ENCODE measurements around the gene PRKCQ.
A peak's percentile ranks its signal among the peaks of the same experiment; 100 is the strongest.
"Not testable (repeated sequence)": the region's sequence is repeated elsewhere in the genome, so short reads cannot be mapped to it uniquely, and the experiment has no call there.

Gene PRKCQ

DNA sequence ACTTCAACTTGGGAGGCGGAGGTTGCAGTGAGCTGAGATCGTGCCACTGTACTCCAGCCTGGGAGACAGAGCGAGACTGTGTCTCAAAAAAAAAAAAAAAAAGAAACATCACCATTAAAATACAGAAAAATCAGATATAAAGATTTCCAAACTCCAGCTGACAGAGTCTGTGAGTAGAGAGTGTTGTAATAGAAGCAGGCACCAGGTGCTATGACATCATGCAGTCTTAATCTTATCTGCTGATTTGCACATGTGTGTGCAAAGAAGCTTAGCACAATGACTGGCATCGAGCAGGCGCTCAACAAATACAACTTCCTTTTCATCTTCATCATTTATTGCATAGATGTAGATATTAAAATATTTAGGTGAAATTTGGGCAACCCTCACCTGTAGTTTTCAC lies 92.2 kb downstream of the PRKCQ start:
- no peak for DNase-seq

DNA sequence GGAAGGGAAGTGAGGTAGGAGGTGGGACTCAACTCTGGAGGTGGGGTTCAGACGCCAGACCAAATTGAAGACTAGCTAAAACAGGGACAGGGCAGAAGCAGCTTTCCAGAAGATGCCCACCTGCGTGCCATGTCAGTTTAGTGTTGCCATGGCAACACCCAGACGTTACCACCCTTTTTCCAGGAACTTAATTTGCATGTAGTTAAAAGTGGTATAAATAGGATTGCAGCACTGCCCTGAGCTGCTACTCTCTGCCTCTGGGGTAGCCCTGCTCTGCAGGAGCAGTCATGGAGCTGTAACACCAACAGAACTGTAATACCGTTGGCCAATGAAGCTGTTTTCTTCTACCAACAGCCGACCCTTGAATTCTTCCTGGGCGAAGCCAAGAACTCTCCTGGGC lies 93.8 kb downstream of the PRKCQ start:
- DNase-seq: no peak

DNA sequence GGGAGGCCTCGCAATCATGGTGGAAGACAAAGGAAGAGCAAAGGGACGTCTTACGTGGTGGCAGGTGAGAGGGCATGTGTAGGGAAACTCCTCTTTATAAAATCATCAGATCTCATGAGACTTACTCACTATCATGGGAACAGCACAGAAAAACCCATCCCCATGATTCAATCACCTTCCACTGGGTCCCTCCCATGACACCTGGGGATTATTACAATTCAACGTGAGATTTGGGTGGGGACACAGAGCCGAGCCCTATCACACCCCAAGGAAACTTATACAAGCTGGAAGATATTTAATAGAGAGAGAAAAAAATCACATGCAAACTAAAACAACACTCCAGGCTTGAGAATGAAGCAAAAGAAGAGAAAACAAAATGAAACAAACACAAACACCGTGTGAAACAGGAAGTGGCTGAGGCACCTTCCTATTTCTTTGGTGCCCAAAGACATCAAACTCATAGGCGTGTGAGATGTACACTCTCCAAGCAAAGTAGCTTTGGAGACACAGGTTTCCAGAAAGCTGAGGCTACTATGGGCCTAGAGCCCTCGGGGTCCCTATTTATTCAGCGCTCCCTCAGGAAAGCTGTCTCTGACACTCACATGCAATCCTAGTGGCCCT lies 97.2 kb downstream of the PRKCQ start:
- DNase-seq: no peak

DNA sequence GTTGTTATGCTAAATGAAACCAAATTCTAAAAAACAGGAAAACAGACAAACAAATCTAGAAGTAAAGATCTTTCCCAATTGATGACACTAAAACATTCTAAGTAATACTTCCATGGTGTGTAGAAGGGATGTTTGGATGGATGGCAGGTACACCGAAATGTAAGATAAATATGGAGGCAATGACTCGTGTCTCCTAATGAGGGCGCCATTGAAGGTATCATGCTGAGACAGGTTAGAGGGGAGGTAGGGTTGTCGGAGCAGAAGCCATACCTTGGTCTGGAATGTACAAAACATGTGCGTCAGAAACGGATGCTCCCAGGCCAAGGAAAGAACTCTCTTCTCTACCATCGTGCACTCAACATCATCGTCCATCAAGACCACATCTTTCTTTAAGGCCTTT lies 101.4 kb downstream of the PRKCQ start:
- no peak for DNase-seq

DNA sequence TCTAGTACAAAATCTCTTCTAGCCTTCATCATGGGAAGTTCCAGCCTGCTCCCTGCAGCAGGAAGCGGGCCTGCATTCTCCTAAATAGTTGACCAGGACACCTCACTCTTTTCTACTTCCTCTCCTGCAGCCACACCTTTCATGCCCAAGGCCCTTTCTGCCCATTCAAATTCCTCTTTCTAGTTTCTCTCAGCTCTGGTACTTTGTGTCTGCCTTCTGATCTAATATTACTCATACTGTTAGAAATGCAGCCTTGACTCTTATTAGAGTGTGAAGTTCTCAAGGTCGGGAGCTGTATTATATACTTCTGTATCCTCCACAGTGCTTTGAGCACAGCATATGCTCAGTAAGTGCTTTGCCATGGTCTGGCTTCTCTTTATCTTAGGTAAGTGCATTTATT lies 103.1 kb downstream of the PRKCQ start:
- no peak for DNase-seq

DNA sequence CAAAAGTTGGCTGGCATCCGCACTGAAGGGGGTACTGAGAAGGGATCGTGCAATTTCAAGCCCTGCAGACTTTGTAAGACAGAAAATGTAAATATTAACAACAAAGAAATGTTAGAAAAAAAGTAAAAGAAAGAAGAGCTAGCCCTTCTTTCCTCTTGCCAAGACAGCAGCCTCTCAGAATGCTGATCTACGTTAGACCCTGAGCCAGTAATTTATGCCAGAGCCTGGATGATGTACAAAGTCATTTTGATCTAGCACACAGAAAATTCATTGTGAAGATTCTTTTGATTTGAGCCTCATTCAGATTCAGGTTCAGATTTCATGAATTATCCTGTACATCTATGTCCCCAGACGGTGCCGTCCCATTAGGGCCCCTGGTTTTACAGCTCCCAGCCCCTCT lies 105.2 kb downstream of the PRKCQ start:
- DNase-seq: no peak

DNA sequence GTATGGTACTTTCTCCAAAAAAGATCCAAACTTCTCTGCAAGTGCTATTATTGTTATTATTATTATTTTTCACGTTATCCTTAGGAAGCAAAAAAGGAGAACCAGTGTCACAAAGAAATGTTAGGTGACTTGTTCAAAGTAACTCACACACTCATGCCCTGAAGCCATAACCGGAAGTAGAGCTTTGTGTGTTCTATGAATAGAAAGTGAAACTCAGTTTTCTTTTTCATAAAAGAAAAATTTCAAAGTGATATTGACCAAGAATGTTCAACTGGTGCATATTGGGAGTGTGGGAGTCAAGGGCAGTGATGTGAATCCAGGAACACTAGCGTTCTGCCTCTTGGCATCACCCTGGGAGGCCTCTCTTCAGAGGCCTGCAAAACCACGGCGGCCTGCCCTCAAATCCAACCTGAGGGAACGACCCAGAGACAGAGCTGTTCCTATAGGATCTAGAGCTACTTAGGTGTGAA lies 106.1 kb downstream of the PRKCQ start:
- no peak for DNase-seq

DNA sequence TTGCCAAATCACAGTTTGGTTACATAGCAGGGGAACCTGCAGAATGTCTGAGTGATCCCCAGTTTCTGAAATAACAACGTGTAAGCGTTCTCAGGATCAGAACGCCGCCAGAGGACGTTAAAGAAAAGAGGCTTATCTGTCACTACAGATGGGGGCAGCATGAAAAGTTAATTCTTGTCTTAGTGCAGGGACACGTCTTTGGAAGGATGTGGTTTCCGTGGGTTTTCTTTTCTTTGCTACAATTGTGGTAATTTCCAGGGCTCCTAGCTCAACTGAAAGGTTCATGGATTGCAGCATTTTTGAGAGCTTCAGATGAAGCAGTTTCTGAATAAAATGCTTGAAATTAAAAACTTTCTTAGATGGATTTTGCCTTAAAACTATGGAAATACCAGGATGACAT lies 106.6 kb downstream of the PRKCQ start:
- no peak for DNase-seq

DNA sequence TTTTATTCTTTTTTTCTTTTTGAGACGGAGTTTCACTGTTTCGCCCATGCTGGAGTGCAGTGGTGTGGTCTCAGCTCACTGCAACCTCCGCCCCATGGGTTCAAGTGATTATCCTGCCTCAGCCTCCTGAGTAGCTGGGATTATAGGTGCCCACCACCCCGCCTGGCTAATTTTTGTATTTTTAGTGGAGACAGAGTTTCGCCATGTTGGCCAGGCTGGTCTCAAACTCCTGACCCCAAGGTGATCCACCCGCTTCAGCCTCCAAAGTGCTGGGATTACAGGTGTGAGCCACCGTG lies 107.4 kb downstream of the PRKCQ start:
- not testable (repeated sequence) for DNase-seq

DNA sequence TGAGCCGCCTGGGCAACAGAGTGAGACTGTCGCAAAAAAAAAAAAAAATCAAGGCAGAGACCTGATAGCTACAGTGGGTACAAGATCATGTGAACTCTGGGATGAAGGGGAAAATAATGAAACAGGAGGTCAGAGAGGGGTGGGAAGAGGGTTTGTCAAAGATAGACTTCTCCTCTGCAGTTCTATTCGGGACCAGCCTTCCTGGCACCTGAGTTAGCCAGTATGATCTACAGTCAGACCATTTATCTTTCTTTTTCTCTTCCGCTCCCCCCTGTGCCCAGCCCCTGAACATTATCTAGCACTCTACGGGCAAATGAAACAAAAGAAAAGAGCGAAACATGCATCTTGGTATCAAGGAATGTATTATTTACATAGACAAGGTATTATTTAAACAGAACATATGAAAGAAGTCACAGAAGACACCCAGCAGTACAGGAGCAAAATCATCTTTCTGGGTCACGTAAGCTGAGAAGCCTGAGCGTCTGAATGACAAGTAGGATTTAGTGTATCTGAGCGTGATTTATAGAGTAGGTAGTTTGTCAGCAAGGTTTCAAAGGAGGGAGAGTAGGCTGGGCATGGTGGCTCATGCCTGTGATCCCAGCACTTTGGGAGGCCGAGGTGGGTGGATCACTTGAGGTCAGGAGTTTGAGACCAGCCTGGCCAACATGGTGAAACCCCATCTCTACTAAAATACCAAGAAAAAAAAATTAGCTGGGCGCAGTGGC lies 109.0 kb downstream of the PRKCQ start:
- no peak for DNase-seq

DNA sequence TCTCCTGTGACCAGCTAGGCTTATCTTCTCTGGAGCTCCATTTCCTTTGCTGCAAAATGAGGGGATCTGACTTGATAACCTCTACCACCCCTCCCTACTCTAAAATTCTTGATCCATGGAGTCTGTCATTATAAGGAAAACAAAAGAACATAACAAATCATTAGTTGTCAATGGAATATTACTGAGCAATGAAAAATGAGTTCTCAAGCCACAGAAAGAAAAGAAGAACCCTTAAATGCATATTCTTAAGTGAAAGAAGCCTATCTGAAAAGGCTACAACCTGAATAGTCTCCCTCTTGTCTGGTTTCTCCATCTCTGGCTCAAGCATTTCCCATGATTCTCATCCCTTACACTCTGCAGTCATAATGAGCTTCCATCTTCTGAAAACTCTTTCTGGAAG lies 110.4 kb downstream of the PRKCQ start:
- DNase-seq: no peak

DNA sequence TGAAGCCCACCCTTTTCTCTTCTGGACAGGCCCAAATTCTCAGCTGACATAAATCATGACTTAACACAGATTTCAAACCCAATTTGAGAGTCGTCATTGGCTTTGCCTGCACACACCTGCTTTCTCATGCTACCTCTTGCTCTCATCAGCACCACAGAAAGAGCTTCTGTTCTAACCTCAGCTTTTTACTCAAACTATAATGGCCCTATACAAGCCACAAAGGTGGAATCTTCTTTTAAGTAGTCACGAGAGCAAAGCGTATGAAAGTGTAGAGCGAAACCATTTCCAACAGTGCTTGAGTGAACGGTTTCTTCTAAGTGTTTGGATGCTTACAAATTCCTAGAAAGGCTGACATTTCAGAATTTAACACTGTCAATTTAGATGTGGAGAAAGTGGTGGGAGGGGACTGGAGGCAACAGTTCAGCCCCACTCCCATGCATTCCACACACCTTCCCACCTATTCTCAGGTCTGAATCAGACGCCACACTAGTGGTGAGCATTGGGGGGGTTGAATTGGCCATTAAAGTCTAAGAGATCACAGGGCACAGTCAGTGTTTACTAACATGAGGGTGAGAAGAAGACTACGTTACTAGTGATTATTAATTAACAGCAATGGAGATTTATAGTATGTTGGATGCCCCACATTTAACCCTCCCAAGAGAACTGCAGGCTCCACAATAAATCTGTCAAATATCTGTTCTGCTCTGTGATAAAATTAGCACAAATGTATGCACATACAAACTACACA lies 114.0 kb downstream of the PRKCQ start:
- DNase-seq: no peak

DNA sequence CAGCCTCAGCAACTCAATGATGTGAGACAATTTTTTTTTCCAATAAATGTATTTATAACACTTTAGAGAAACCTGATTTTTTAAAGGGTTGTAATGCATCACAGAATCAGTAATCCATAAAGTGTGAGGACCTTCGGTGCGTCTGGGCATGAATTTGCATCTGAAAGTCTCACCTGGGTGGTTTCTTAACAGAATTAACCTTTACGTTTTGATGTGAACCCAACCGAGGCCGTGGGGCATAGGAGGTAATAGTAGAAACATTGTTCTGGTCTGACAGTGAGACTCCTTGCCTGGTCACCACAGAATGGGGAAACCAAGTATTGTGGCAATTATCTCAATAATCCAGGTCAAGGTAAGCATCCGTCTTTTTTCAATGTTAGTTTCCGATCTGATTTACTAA lies 114.6 kb downstream of the PRKCQ start:
- no peak for DNase-seq

DNA sequence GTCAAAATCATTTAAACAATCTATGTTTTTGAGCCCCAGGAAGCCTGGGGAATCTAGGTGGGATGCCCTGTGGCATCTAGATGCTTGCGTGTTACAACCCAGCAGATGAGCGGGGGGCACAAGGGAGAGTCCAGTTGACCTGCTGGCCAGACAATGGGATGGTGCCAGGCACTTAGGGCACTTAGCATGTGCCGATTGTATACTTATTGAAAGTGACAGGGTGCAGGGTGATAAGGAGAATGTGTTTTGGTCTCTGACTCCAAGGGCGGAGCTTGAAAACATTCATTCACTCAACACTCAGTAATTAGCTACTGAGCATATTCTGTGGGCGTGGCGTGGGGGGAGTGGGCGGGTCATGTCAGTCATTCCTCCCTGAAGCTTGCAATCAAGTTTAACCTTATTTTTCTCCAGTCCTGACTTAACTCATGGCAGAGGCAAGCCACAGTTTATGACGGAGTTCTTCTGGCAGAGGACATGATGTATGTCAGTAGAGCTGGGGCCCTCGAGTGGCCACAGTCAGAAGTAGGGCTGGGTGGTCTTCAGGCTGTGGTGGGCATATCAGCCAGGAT lies 115.1 kb downstream of the PRKCQ start:
- DNase-seq: no peak

DNA sequence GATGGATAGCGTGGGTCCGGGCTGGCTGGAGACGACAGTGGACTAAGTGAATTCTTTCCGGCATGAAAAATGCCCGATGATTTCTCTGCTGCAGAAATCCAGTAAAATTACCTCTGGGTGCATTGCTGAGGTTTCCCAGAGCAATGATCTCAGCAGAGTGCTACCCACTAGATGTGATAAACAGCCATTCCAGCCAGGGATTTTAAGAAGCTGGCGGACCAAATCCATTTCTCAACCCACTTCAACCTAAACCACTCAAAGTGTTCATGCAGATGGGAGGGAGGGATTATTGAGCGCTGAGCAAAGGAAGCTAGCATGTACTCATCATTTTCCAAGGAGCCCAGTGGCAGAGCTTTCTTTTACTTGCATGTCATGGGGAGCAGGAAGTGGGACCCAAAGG lies 116.7 kb downstream of the PRKCQ start:
- no peak for DNase-seq

DNA sequence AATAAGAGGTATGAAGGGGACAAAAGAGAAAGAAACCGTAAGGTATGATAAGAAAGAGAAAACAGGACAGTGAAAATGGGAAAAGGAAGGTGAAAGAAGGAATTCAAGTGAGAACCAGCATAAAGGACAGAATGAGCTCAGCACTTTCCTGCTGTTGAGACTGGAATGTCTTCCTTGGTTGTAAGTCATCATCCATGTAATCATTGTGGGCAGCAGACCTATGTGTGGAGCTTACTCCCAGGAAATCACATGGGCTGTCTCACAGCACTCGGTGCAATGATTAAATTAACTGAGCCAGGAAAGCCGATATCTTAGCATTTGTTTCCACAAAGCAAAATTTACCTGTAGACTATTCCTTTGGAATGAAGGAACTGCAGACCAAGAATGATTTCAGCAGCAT lies 118.1 kb downstream of the PRKCQ start:
- DNase-seq: no peak

DNA sequence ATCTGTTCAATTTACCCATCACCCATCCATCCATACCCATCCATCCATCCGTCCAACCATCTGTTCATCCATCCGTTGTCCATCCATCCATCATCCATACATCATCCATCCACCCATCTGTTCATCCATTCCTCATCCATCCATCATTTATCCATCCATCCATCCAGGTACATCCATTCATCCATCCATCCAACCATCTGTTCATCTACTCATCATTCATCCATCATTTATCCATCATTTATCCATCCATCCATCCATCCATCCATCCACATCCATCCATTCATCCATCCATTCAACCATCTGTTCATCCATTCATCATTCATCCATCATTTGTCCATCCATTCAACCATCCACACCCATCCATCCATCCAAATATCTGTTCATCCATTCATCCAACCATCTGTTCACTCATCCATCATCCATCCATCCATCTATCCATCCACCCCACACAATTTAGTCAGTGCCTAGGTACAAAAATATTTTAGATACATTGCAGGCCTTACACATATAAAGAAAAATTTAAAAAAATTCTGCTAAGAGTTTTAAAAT lies 119.1 kb downstream of the PRKCQ start:
- no peak for DNase-seq

DNA sequence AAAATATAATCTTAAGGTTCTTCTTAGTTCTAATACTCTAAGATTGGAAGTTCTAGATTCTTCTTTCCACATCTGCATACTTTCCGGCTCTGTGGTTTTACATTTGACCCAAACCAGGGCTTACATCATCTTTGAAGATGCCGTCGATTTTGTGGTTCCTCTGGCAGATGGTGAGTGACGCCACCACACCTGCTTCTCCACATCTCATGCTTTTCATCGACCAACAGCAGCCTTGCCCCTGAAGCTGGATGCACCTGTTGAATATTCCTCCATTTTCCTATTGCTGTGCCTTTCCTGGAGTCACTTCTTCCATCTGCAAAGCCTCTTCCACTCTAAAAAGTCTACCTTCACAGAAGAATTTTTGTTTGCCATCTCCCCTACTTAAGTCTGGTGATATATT lies 121.3 kb downstream of the PRKCQ start:
- no peak for DNase-seq

DNA sequence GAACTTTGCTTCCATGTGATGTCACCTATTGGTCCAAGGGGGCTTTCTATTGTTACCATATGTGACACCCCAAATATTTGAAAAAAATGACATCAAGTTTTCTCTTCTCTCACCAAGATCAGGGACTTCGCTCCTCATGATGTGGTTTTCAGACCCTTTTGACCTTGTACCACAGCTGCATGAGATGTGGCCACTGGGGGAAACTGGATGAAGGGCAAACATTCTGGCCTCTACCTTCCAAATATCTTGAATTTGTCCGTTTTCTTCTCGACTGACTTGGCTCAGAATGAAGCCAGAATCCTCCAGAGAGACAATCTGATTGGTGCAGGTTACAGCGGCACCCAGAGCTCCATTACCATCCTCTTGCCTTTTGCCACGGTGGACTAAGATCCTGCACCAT lies 122.7 kb downstream of the PRKCQ start:
- no peak for DNase-seq

DNA sequence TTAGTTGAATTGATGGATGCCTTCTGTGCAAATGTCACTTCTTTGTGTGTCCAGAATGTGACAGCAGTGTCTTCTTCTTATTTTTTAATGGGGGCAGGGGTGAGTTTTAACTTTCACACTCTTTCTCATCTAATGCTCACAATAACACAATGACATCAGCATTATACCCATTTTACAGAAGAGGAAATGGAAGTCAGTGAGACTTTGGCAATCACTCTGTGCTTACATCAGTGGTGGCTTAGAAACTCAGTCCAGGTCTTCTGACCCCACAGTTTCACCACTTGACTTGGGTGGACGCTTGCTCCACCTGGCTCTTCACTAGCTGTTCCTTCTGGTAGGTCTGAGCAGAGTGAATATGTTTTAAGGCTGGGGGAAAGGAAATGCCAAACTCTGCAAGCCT lies 124.0 kb downstream of the PRKCQ start:
- DNase-seq: no peak

DNA sequence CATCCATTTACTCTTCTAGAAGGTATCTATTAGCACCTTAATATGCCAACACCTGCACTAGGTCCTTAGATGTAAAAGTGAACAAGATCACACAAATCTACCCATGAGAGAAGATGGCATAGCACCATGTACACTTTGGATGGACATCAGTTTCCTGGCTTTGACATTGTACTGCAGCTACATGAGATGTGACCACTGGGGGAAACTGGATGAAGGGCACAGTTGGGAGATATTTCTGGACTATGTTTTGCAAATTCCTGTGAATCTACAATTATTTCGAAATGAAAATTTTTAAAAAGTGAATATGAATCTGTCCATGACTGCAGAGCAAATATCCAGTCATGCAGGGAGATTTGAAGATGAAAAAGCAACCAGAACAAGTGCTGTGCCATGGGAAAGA lies 124.5 kb downstream of the PRKCQ start:
- no peak for DNase-seq

DNA sequence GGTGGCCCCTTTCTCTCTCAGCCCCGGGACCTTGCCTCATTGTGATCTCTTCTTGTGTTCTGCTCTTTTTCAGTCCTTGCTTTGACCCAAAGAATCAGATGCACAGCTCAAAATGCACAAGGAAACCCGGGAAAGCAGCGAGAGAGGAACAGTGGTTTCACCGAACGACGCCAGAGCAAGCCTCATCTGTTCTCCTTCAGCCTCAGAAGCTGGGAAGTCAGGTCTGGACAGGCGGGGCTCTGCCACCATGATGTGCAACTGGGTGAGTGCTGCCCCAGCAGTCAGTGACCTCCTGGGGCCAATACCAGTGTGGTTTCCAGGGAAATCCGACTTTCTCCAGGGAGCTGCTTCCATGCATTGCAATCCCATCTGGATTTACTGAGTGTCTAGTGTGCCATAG lies 133.4 kb downstream of the PRKCQ start:
- DNase-seq: no peak

DNA sequence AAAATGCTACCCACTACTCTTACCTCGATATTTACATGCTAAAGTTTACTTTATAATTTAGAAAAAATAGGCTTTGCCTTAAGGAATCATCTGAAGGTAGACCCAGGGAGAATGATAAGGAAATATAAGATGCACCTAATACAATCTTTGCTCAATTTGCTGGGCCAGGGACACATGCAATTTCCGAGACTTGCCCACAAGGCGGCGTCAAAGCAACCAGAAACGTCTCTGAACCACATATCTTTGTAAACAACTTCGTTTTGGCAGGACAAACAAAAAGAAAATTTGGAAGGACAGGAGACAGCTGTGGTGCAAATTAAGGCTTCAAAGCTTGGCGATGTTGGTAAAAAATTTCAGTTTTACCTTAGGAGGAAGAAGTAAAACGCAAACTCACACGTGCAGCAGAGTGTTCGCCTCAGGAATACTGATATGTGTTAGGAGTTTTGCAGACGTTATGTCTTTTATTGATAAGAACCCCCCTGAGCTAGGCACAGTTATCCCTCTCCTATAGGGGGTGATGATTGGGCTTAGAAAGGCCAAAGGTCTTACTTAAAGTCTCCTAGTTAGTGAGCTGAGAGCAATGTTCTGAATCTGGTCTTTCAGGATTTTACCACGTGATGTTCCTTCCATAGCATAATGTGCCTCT lies 134.3 kb downstream of the PRKCQ start:
- DNase-seq: peak; percentile 2
